SKM-1 treated with dmso at 0.1 percent for 144 hours (cell line): ENCODE measurements around the gene ZNF292.
"Not testable (repeated sequence)": the region's sequence is repeated elsewhere in the genome, so short reads cannot be mapped to it uniquely, and the experiment has no call there.

Experiments used
- DNase-seq: peaks from one replicate; lab custom pipeline; 2025; ENCODE audit not compliant: unreplicated experiment; lab: John Stamatoyannopoulos, UW

ZNF292 gene

DNA sequence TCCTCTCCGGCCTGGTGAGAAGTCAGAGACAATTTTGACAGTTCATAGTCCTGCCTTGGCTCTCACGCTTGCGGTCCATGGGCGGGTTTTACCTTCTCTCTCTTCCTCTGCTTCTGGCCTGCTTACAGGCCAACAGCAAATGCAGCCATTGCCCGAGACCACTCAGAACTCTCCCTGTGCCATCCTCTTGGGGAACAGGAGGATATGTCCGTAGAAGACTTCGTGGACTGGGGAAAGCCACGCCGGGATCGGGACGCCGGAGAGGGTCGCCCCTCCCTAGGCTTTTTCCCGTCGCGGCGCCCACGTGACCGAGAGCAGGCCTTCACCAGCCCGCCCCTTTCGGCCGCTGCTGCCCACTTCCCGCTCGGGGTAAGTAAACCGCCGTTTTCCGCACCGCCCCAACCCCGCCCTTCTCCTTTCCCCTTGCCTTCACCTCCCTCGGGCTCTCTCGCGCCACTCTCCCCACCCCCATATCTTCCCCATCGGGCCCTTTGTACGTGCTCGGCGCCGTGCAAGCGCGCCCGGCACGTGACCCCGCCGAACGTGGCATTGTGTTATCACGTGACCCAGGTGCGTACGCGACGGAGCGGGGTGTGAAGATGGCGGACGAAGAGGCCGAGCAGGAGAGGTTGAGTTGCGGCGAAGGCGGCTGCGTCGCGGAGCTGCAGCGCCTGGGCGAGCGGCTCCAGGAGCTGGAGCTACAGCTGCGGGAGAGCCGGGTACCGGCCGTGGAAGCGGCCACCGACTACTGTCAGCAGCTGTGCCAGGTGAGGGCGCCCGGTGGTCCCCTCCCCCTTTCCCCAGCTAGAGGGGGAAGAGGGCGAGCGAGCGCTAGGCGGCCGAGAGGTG is at the start of gene ZNF292:
Gene ZNF292 (plus strand): TSS at position 573 of the 849 bp plus-strand sequence. CDS start 27 bp downstream, at position 600.
- DNase-seq, result peak; percentile 97

DNA sequence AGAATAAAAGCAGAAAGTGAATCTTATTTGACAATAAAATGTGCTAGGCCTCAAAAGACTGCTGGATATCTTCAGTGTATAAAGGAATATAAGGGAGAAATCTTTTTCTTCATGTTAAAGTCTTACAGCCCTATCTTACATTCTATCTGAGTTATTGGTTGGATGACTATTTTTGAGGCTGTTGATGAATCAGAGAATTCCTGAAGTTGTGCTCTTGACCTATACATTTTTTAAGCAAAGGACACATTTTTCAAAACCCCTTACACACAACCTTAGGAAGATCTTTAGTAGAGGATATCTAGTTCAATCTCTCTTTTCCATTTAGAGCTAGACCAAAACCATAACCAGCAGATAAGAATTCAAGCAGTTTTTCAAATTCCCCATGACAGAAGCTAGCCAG is 49.5 kb upstream of the ZNF292 start:
- no peak for DNase-seq

DNA sequence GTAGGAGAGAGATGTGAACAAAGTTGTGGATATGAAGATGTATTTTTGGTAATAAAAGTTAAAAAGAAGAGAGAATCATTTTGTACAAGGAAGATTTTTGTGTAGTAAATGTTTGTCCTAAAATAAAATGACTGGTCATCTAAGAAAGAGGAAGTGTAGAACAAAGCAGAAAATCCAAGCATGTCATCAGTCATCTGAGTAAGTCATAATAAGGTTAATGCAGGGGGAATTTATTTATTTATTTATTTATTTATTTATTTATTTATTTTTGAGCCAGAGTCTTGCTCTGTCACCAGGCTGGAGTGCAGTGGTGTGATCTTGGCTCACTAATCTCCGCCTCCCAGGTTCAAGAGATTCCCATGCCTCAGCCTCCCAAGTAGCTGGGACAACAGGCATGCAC is 44.7 kb upstream of the ZNF292 start:
- DNase-seq, result no peak

DNA sequence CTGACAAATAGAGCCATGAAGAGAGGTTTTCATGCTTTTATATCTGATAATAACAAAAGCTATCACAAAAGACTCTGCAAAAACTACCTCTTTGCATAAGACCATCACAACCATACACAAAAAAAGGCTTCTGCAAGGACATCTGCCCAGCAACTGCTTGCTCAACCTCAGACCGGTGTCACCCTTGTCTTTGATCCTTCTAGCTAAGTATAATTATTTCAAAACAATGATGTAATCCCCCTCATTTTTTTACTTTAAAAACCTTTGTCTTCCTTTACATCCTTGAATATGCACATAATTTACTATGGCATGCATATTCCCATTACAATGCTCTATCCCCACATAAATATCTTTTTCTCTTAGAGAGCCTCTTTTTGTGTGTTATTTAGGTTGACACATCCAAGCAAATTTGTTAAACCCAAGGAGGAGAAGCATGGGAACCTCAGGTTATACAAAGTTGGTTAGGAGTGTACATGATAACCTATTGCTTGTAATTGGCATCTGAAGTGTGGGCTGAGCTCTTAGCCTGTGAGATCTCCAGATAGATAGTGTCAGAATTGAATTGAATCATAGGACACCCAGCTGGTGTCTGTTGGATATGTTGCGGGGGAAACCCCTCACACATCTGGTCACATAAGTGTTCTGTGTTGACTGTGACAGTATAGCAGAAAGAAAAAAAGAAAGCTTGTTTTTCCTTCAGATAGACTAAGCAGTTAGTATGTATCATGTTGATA is 39.8 kb upstream of the ZNF292 start:
- no peak for DNase-seq

DNA sequence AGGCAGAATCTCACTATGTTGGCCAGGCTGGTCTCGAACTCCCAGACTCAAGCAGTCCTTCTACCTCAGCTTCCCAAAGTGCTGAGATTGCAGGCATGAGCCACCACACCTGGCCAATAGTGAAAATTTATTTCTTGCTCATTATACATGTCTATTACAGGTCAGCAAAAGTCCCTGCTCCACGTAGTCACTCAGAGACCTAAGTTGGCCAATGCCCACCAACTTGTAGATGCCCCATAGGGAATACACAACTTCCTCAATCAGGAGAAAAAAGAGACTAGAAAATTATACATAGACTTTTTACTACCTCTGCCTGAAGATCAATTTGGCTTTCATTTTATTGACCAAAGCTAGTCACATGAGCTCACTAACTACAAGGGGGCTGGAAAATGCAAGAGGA is 38.4 kb upstream of the ZNF292 start:
- DNase-seq, result no peak

DNA sequence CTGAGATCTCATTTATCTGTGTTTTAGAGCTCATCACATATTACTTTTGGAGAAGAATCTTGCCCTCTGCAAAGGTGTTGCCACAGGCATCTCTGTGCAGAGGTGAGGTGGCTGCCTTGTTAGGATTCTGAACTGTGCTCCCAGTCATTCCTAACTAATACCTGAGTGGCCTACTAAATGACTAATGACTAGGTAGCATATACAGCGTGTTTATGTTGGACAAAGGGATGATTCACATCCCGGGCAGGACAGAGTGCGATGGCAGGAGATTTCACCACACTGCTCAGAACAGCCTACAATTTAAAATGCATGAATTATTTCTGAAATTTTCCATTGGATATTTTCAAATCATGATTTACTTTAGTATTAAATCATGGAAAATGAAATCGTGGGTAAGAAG is 37.3 kb upstream of the ZNF292 start:
- no peak for DNase-seq

DNA sequence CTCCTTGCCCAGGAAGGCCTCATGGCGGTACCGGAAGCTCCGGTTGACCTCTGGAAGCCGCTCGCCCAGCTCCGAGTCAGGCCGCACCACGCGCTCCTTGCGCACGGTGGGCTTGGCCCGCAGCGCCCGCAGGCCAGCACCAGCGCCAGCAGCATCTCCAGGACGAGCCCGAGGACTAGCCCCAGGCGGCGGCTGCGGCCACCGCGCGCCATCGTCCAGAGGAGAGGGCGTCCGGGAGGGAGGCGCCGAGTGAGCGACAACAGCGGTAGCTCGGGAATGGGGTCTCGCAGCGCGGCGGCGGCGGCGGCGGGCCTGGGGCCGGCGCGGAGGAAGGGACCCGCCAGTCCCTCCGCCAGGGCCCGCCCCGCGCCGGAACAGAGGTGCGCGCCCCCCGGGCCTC is 32.9 kb upstream of the ZNF292 start:
- no peak for DNase-seq

DNA sequence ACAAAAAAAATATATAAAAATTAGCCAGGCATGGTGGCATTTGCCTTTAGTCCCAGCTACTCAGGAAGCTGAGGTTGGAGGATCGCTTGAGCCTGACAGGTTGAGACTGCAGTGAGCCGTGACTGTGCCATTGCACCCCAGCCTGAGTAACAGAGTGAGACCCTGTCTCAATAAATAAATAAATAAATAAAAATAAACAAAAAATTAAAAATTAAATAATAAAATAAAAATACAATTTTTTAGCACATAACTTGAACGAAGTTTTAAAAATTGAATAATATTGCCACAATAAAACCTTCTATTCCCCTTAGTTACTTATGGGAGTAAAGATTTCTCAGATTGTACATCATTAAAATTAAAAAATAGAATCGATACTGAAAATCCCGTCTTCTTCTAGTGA is 31.3 kb upstream of the ZNF292 start:
- DNase-seq, result no peak

DNA sequence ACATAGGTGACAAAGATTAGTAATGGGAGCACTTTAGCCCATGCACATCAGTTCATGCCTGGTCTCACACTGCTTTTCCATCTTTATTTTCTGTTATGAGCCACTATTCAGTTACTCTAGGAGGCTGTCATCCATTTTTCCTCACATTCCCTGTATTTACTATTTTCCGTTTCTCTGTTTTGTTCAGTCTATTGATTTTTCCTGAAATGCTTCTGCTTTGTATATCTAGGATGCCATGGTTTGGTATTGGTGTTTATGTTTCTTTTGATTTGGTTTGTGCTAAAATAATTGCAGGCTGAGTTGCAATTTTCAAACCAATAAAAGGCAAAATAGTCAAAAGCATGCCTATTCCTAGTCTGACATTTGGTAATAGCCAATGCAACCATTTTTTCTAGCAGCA is 28.9 kb upstream of the ZNF292 start:
- no peak for DNase-seq

DNA sequence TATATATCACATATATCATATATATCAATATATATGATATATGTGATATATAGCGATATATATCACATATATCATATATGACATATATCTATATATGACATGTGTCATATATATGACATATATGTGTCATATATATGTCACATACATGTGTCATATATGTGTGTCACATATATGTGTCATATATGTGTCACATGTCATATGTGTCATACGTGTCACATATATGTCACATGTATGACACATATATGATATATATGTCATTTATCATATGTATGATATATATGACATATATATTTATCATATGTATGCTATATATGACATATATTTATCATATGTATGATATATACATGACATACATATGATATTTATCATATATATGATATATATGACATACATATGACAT is 27.6 kb upstream of the ZNF292 start:
- no peak for DNase-seq

DNA sequence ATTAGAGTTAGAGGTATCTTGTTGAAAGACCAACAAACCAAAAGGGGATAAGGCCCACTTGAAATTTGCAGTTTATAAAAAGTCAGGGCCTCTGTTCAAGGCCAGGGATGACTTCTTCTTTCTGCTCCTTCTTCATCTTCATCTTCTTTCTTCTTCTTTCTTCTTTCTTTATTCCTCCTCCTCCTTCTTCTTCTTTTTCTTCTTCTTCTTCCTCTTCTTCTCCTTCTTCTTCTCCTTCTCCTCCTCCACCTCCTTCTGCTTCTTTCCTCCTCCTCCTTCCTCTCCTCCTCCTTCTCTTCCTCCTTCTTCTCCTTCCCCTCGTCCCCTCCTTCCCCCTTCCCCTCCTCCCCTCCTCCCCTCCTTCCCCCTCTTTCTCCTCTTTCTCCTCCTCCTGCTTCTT is 18.4 kb upstream of the ZNF292 start:
- no peak for DNase-seq

DNA sequence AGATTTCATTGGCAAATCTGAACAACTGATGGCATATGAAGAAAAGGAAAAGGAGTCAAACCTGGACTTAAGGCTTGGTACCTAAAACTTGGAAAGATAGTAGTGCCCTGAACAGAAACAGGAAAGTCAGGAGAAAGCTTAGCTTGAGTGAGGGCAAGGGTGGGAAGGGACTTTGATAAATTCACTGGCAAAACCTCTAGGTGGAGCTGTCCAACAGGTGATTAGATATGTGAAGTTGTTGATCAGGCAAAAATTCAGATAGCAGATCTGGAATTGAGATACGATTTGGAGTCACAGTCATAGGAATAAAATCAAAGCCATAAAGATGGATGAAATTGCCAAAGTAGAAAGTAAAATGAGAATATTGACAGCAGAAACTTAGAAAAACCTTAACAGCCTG is 16.1 kb upstream of the ZNF292 start:
- peak; percentile 33 for DNase-seq

DNA sequence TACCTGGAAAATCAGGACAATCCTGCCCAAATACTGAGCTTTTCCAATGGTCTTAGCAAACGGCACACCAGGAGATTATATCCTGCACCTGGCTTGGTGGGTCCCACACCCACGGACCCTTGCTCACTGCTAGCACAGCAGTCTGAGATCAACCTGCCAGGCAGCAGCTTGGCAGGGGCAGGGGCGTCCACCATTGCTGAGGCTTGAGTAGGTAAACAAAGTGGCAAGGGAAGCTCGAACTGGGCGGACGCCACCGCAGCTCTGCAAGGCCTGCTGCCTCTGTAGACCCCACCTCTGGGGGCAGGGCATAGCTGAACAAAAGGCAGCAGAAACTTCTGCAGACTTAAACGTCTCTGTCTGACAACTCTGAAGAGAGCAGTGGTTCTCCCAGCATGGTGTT is 15.4 kb upstream of the ZNF292 start:
- not testable (repeated sequence) for DNase-seq

DNA sequence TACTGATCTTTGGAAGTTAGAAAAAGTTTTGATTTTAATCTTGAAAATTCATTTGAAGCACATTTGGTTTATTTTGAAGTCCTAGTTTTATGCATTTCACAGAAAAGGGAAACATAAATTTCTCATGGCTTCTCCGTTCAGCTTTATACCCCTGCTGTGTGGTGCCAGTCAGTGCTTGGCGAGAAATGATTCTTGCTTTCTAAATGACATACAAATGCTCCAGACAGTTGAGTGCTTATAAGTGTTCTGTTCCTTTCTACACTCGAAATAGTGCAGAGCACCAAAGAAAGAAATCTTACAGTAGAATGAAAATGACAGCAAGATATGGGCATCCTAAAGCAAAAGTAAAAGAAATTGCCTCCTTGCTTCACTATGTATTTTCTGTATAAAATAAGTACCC is 9.0 kb upstream of the ZNF292 start:
- no peak for DNase-seq

DNA sequence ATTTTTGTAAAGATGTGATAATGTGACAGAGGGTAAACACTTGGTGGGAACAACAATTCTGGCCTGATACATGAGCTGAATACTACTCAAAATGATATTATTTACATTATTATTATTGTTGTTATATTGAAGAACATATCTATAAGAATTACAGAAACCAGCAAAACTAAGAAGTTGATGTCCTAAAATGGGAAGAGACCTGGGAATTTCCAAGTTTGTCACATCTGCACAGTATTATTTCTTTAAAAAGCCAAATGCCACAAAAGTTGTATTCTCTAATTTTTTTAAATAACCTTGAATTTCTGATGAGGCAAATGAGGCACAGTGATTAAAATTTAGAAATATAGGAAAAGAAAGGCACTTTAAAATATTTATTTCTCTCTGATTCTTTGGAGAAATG is 5.0 kb upstream of the ZNF292 start:
- no peak for DNase-seq

DNA sequence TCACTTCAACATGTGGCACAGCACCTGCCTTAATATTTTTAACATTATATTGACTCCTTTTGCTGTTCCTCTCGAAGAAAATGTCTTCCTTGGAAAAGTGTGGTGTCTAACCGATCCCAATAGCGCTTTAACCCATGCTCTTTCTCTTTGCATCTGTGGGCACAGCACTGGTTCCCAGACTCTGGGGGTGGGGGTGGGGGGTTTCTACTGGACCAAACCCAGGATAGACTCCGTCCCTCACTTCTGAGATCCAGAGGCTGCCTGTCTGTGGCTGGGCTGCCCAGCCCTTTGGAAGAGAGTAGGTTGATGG is 3.9 kb upstream of the ZNF292 start:
- no peak for DNase-seq

DNA sequence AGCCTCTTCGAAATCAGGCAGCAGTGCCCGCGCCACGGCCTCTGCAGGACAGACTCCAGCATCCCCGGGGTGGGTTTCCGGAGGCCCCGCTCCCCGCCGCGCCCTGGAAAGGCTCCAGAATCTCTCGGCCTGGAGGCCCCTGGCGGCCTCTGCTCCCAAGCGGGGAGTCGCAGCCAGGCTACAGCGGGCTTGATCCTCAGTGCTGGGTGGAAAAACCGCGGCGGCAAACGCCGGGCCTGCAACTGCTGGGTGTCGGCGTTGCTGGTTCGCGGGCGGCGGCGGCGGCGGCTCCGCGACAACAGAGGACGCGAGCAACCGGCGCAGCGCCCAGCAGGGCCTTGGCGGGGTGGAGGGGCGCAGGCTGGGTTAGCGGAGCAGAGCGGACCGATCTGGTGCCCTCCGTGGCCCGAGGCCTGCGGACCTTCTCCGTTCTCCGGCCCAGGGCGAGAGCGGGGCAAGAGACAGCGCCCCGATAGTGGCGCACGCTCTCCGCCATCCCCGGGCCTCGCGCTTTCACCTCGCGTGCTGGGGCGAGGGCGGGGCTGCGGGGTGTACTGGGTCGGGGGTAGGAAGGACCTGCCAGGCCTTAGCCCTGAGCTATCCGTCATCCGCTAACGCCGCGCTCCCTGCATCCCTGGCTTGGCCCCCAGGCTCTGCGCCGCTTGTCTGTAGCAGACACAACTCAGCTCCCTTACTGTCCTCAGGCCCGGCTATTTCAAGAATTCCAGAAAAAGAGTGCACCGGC is 3.4 kb upstream of the ZNF292 start:
- no peak for DNase-seq

DNA sequence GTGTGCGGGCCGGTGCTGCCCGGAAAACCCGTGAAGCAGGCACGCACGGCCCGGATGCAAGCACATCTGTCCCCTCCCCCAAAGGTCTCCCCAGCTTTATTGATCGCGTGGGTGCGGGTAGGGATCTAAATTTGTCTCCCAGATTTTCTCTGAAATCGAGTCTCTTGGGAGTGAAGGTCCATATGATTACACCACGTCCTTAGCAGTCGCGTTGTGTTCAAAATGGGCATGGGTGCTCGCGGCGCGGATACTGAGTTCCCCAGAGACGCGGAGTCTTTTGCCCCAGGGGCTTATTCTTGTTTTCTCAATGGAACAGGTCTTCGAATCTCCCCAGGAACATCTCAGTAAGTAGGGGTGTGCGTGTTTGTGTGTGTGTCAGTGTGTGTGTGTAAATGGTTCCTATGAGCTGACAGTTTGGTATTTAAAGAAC is 2.8 kb upstream of the ZNF292 start:
- DNase-seq, result no peak

DNA sequence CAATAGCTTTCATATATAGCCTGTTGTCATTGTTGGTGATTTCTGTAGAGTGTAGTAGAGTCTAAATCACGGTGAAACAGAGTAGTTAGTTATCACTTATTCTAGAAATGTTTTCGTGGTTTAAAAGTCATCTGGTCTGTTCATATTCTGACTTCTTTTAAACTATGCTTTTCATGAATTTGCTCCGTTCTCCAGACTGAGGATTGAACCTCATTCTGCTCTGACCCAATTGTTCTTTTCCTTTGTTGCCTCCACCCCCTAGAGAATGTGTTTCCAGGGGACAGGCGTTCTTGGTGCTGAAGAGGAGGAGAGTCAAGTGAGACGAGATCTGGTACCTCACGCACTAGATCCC is 748 bp upstream of the ZNF292 start:
- DNase-seq, result no peak

DNA sequence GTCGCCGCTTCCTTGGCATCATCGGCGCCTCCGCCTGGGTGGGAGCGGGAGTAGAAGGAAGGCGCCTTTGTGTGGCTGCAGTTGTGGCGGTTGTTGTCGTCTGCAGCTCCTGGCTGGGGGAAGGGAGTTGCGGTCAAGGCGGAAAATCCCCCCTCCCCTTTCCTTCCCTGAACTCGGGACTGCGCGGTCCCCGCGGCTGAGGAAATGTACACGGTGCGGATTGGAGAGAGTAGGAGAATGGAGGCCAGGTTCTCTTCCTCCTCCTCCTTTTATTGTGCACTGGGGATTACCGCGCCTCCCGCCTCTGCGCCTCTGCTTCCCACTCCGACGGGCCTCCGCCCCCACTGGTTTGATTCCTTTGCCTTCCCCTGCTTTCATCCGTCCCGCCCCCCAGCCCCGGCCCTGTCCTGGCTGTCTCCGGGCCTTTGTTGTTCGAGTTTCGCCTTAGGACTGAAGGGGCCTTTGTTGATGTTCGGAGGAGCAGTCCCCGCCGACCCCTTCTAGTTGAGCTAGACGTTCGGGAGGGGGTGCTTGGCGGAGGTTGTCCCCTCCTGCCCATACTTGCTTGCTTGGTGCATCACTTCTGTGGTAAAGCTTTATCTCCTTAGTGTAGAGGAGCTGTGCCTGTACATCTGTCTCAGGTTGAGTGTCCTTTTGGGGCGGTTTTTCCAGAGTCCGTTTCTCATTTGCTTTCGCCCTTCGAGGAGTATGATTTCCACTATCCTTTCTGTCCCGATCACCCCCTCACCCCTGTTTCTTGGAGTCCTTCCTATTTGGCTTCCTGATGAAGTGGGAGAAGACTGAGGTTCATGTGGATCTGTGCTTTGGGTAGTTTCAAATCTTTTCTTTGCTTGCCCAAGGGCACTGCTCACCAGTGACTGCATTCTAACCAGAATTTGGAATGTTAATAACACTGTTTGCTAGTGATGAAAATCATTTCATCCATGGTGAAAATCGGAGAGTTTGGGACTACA is 764 bp downstream of the ZNF292 start:
- DNase-seq, result peak; percentile 20

DNA sequence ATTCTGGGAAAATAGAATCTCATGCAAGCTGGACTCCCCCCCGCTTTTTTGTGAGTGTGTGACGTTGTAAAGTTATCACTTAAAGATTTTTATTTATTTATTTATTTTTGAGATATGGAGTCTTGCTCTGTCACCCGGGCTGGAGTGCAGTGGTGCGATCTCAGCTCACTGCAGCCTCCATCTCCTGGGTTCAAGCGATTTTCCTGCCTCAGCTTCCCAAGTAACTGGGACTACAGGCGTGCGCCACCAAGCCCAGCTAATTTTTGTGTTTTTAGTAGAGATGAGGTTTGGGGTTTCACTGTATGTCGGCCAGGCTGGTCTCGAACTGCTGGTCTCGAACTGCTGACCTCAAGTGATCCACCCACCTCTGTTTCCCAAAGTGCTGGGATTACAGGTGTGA is 2.2 kb downstream of the ZNF292 start:
- DNase-seq, result not testable (repeated sequence)
